ENCODE data around the gene RAPGEF2. TPM values are rescaled to one million over a fixed set of nuclear protein-coding genes. Genes with fewer than 3 reads are reported as not detected.

Gene RAPGEF2
- total and polyA plus RNA-seq, 2 donors (not counting 3 experiments of a cell fraction or from before 2014, with no cell fraction given) = 28.7 to 55.2 TPM

- Histone ChIP-seq H3K4me2 (ENCODE audit: insufficient read depth, low read length) (no peak overlapping the region), H3K9me3 (replicated peaks; ENCODE audit: control insufficient read depth, insufficient read depth, low read length) (no peaks in the 10 kb centered on the region), H3K27ac (ENCODE audit: insufficient read depth, low read depth, low read length) (no peak overlapping the region), H3K9me1 (replicated peaks; ENCODE audit: control insufficient read depth, extremely low read depth, insufficient read depth, low read length) (no peaks in the 10 kb centered on the region), H4K20me1 (replicated peaks; ENCODE audit: control insufficient read depth, extremely low read depth, insufficient read depth, low read length) (peaks cover 5% of the 10 kb centered on the region), H3K4me3 (replicated peaks in 1 of 3; ENCODE audit: insufficient read depth in 1 of 3, low read depth in 1 of 3, low read length in 3 of 3) (no peak overlapping the region), H3K9ac (replicated peaks; ENCODE audit: extremely low read depth, insufficient read depth, low read length) (no peak overlapping the region), H3K27me3 (ENCODE audit: control insufficient read depth in 2 of 2, insufficient read depth in 2 of 2, low read length in 2 of 2) (no peaks in the 10 kb centered on the region), H3K4me1 (ENCODE audit: control insufficient read depth, extremely low read depth, insufficient read depth, low read length) (peaks cover 3% of the 10 kb centered on the region), H3K79me2 (ENCODE audit: control insufficient read depth, insufficient read depth, low read length) (peaks cover 67% of the 10 kb centered on the region), H2AFZ (ENCODE audit: low read depth, low read length) (no peak overlapping the region), H3K36me3 (ENCODE audit: control insufficient read depth in 2 of 2, extremely low read depth in 1 of 2, insufficient read depth in 2 of 2, low read length in 2 of 2) (no peaks in the 10 kb centered on the region)
- TF ChIP-seq GATA2 (IDR thresholded peaks at IDR 0.05; ENCODE audit: insufficient read depth, insufficient read length, low read depth, low read length) (no peak), CTCF (IDR thresholded peaks at IDR 0.05; ENCODE audit: extremely low read depth in 1 of 2, insufficient read depth in 1 of 2, low read depth in 1 of 2, low read length in 2 of 2) (no peak), POLR2AphosphoS5 (IDR thresholded peaks at IDR 0.05; ENCODE audit: insufficient read depth, low read depth, low read length) (no peak), MYC (IDR thresholded peaks at IDR 0.05; ENCODE audit: low read depth, low read length) (no peak), FOS (IDR thresholded peaks at IDR 0.05; ENCODE audit: borderline replicate concordance, insufficient read depth, low read length) (no peak), EZH2 (IDR thresholded peaks at IDR 0.05; ENCODE audit: borderline replicate concordance, low read depth, low read length, severe bottlenecking) (no peak), POLR2A (IDR thresholded peaks at IDR 0.05; ENCODE audit: low read depth, low read length) (no peak), JUN (IDR thresholded peaks at IDR 0.05; ENCODE audit: borderline replicate concordance, insufficient read depth, insufficient read length, low read depth) (no peak)
- TF ChIP-seq, protein P1, sequence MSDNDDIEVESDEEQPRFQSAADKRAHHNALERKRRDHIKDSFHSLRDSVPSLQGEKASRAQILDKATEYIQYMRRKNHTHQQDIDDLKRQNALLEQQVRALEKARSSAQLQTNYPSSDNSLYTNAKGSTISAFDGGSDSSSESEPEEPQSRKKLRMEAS (IDR thresholded peaks at IDR 0.05; ENCODE audit: insufficient read depth, insufficient read length) = no peak
- DNase-seq (ENCODE audit: low read depth, low spot score) = no peak
- dilution Hi-C loops (cut with MboI; ENCODE audit: extremely low pct_ligation_motif_present, low sequenced_read_pairs) (no loop called here), intact Hi-C loops (cut with micrococcal nuclease) (no loop called here)
- POLR2A ChIA-PET = no interaction called here
- no TSS peak for BruUV-seq (replicated peaks)
- CTCF ChIA-PET = interaction anchor here (0.9 to 2.0 kb wide), 3 partner anchors 17 to 48 kb away, joined by 4 to 5 read pairs (median 4); no protein-coding TSS in a partner anchor
- peak; percentile 31 for FAIRE-seq
These were observed 42.6 kb downstream of the RAPGEF2 start for GRCh38 chr4:159145318-159145991.
